GM23338 (cell line): Measurements from ENCODE around the gene PPP1R12C. TPM values are rescaled to one million over a fixed set of nuclear protein-coding genes. Genes with fewer than 3 reads are reported as not detected.

Experiments
- ATAC-seq: fragments of 200-7000 bp; cut with Tn5 transposase; 3 replicates; pipeline ENCODE4 v1.9.1; 2020
- DNase-seq: peaks from one replicate; pipeline ENCODE4 v3.0.0-alpha.2; 2015; ENCODE audit warnings: low spot score
- H2AFZ ChIP-seq: fragments of 200-600 bp; sonication (generic); 2 replicates; pipeline ENCODE4 v1.8.0; 2016; ENCODE audit warnings: antibody characterized with exemption, mild to moderate bottlenecking, moderate library complexity
- H3F3A ChIP-seq: fragments of 200-600 bp; sonication (generic); replicated peaks from 2 replicates; pipeline ENCODE4 v1.8.0; 2017; ENCODE audit warnings: antibody characterized with exemption, mixed run types, low read depth
- H3K27ac ChIP-seq: fragments of 200-600 bp; sonication (generic); 2 replicates; pipeline ENCODE4 v1.6.1; 2016; ENCODE audit warnings: low read depth
- H3K27me3 ChIP-seq: fragments of 200-600 bp; sonication (generic); 2 replicates; pipeline ENCODE4 v1.8.0; 2016; ENCODE audit warnings: mild to moderate bottlenecking, mixed run types, moderate library complexity; ENCODE audit not compliant: insufficient read depth
- H3K36me3 ChIP-seq: fragments of 200-600 bp; sonication (generic); 2 replicates; pipeline ENCODE4 v1.8.0; 2016; ENCODE audit warnings: mild to moderate bottlenecking; ENCODE audit not compliant: insufficient read depth
- H3K4me1 ChIP-seq: fragments of 200-600 bp; sonication (generic); 2 replicates; pipeline ENCODE4 v1.8.0; 2016; ENCODE audit warnings: mild to moderate bottlenecking, moderate library complexity; ENCODE audit not compliant: insufficient read depth
- H3K4me2 ChIP-seq: fragments of 200-600 bp; sonication (generic); 2 replicates; pipeline ENCODE4 v1.7.1; 2017; ENCODE audit warnings: mixed run types
- H3K4me3 ChIP-seq: fragments of 200-600 bp; sonication (generic); 2 replicates; pipeline ENCODE4 v1.6.1; 2016; ENCODE audit warnings: mixed run types
- H3K79me2 ChIP-seq: fragments of 200-600 bp; sonication (generic); replicated peaks from 2 replicates; pipeline ENCODE4 v1.8.0; 2017; ENCODE audit warnings: mild to moderate bottlenecking; ENCODE audit not compliant: insufficient read depth
- H3K9me2 ChIP-seq: fragments of 200-600 bp; sonication (generic); 2 replicates; pipeline ENCODE4 v1.8.0; 2017; ENCODE audit not compliant: insufficient read depth
- H4K20me1 ChIP-seq: fragments of 200-600 bp; sonication (generic); replicated peaks from 2 replicates; pipeline ENCODE4 v1.8.0; 2017; ENCODE audit warnings: mild to moderate bottlenecking; ENCODE audit not compliant: insufficient read depth
- H3K27ac Mint-ChIP-seq: 2 replicates; pipeline ENCODE4 v1.8.0; 2020; ENCODE audit warnings: inconsistent platforms, mild to moderate bottlenecking, moderate library complexity, mixed read lengths
- H3K27me3 Mint-ChIP-seq: 3 replicates; pipeline ENCODE4 v1.8.0; 2022; ENCODE audit warnings: low read depth, mild to moderate bottlenecking, moderate library complexity, mixed read lengths, inconsistent platforms; ENCODE audit not compliant: insufficient read depth, poor library complexity
- H3K36me3 Mint-ChIP-seq: 3 replicates; pipeline ENCODE4 v1.8.0; 2021; ENCODE audit warnings: low read depth, mild to moderate bottlenecking, inconsistent platforms, moderate library complexity, mixed read lengths
- H3K4me1 Mint-ChIP-seq: 3 replicates; pipeline ENCODE4 v1.8.0; 2020; ENCODE audit warnings: mild to moderate bottlenecking, inconsistent platforms, mixed read lengths
- H3K4me3 Mint-ChIP-seq: 3 replicates; pipeline ENCODE4 v1.8.0; 2021; ENCODE audit warnings: moderate library complexity, mild to moderate bottlenecking, inconsistent platforms, mixed read lengths
- H3K9me3 Mint-ChIP-seq: 3 replicates; pipeline ENCODE4 v1.8.0; 2020; ENCODE audit warnings: moderate library complexity, mild to moderate bottlenecking, inconsistent platforms, mixed read lengths
- CREB1 ChIP-seq: fragments of 250-450 bp; sonication (Bioruptor Pico); IDR thresholded peaks from 2 replicates; pipeline ENCODE4 v1.5.0; 2020; ENCODE audit warnings: low read depth, mild to moderate bottlenecking, moderate library complexity
- CTCF ChIP-seq, 2 experiments: fragments of 200-600 bp in 1 of 2; sonication (generic) in 1 of 2; conservative IDR thresholded peaks; 2 replicates each; pipeline versions ENCODE4 v1.5.1 to v1.6.1; 2016 to 2017; ENCODE audit warnings: antibody characterized with exemption in 2 of 2, low read depth in 2 of 2, mild to moderate bottlenecking in 2 of 2, moderate library complexity in 1 of 2
- EZH2 ChIP-seq: fragments of 200-600 bp; sonication (generic); IDR thresholded peaks from one replicate; pipeline ENCODE4 v1.8.0; 2017; ENCODE audit warnings: antibody characterized with exemption, mild to moderate bottlenecking, low read depth; ENCODE audit not compliant: unreplicated experiment
- EZH2phosphoT487 ChIP-seq: fragments of 200-600 bp; sonication (generic); IDR thresholded peaks from one replicate; pipeline ENCODE4 v1.8.1; 2018; ENCODE audit warnings: antibody characterized with exemption; ENCODE audit not compliant: unreplicated experiment
- NANOG ChIP-seq: IDR thresholded peaks from 2 replicates; pipeline ENCODE4 v1.6.1; 2016; ENCODE audit warnings: antibody characterized with exemption, borderline replicate concordance
- POLR2AphosphoS5 ChIP-seq: IDR thresholded peaks from 2 replicates; pipeline ENCODE4 v1.6.1; 2016; ENCODE audit warnings: antibody characterized with exemption, low read depth
- STAT1 ChIP-seq: IDR thresholded peaks from one replicate; pipeline ENCODE4 v1.6.1; 2016; ENCODE audit warnings: antibody characterized with exemption; ENCODE audit not compliant: unreplicated experiment
- ZNF114 ChIP-seq: fragments of 250-450 bp; sonication (Bioruptor Pico); IDR thresholded peaks from 2 replicates; pipeline ENCODE4 v1.5.0; 2020; ENCODE audit warnings: mild to moderate bottlenecking, moderate library complexity
- ZNF462 ChIP-seq: fragments of 250-450 bp; sonication (Bioruptor Pico); IDR thresholded peaks from 2 replicates; pipeline ENCODE4 v1.5.0; 2020; ENCODE audit warnings: mild to moderate bottlenecking, moderate library complexity
- polyA plus RNA-seq: library from polyadenylated mRNA; unstranded; fragments of >200 nt; fragmentation: Nextera tagmentation; extraction: Ambion mirVana; gene quantifications from 2 replicates; pipeline ENCODE4 v1.2.1, GENCODE V29; 2016
- total RNA-seq: library from RNA; depleted of rRNA; stranded (reverse); fragments of >200 nt; shearing (Covaris generic); gene quantifications from 2 replicates; pipeline ENCODE4 v1.2.3, GENCODE V29; 2014

Gene PPP1R12C
- total and polyA plus RNA-seq, 2 experiments from 2014 or later: 33.2 to 83.9 TPM

- DNase-seq: peak; percentile 96
- Mint-ChIP-seq H3K36me3 (peaks cover 17% of the 10 kb centered on the region), H3K4me1 (peaks cover 34% of the 10 kb centered on the region), H3K9me3 (0 out of 3 replicates have a peak, but pooled peaks cover under 1% of the 10 kb centered on the region), H3K4me3 (peak overlapping the region; percentile 65), H3K27ac (no peak overlapping the region), H3K27me3 (peaks cover 17% of the 10 kb centered on the region)
- Histone ChIP-seq H3K27me3 (peaks cover 9% of the 10 kb centered on the region; the same call in 1 of the 2 replicates), H3K36me3 (no peaks in the 10 kb centered on the region), H3K4me3 (peak overlapping the region; percentile 74), H2AFZ (no peak overlapping the region), H3K4me2 (peak overlapping the region; percentile 74), H3K9me2 (no peaks in the 10 kb centered on the region), H3F3A (peaks cover 13% of the 10 kb centered on the region; the same call in 1 of the 2 replicates), H3K79me2 (no peaks in the 10 kb centered on the region), H4K20me1 (no peaks in the 10 kb centered on the region; the same call in 1 of the 2 replicates), H3K27ac (peak overlapping the region; percentile 88; the same call in 1 of the 2 replicates), H3K4me1 (peaks cover 25% of the 10 kb centered on the region)
- peak; percentile 60 for TF ChIP-seq POLR2AphosphoS5
- 0 out of 4 replicates have a peak, but pooled peaks of 1 of the 2 experiments have one; percentile 3 for TF ChIP-seq CTCF (conservative IDR thresholded peaks at IDR 0.05; ENCODE audit: low read depth in 2 of 2)
- no peak for TF ChIP-seq CREB1
- TF ChIP-seq NANOG: no peak
- no peak for TF ChIP-seq EZH2
- TF ChIP-seq ZNF114 (CRISPR knock-in tag): no peak
- no peak for TF ChIP-seq ZNF462 (CRISPR knock-in tag)
- TF ChIP-seq EZH2phosphoT487: no peak
- no peak for TF ChIP-seq STAT1
- ATAC-seq: peak; percentile 88
These were observed 29.4 kb upstream of the PPP1R12C start for GRCh38 chr19:55146705-55147273.
